ENCODE data around the gene BOC.

The BOC gene

DNA sequence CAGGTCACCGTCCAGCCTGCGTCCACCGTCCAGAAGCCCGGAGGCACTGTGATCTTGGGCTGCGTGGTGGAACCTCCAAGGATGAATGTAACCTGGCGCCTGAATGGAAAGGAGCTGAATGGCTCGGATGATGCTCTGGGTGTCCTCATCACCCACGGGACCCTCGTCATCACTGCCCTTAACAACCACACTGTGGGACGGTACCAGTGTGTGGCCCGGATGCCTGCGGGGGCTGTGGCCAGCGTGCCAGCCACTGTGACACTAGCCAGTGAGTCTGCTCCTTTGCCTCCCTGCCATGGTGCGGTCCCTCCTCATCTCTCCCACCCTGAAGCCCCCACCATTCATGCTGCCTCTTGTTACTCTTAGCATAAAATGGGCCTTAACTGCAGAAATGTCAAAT lies 39.2 kb downstream of the BOC start:
- DNase-seq, result no peak

DNA sequence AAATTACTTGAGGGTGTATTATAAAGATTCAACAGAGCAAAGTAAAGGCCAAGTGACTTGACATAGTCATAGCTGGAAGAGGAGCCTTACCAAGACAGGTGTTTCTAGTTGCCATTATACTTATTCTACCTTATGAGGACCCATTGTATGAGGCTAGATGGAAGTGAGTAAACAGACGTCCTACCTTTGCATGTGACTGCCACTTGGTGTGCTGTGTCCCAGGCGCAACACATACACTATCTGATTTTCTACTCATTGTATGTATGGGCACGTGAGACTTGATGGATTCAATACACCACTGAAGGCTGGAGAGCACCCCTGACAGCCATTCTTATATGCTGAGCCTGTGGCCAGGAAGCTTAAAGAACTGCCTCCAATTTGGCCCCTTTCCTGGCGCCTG lies 40.5 kb downstream of the BOC start:
- DNase-seq, result no peak

DNA sequence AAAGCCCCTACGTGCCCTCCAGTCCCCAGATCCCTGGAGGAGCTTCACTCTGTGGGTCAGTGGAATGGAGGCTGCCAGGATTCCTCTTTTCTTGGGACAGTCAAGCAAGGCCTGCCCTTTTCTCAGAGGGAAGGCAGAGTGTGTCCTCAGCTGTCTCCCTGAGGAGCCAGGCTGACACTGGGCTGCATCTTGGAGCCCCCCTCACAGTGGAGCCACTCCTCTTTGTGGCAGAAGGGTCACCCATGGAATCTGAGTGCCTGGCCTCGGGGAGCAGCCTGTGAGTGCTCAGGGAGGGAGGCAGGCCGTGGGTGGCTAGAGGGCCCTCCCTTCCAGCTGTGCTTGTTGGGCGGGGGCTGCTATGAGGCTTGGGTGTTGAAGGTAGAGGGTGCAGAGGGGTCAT lies 41.2 kb downstream of the BOC start:
- DNase-seq, result no peak

GRCh38 chr3:113253702-113254101 lies 42.3 kb downstream of the BOC start:
- DNase-seq, result no peak

GRCh38 chr3:113254171-113254947 lies 43.0 kb downstream of the BOC start:
- DNase-seq, result no peak

DNA sequence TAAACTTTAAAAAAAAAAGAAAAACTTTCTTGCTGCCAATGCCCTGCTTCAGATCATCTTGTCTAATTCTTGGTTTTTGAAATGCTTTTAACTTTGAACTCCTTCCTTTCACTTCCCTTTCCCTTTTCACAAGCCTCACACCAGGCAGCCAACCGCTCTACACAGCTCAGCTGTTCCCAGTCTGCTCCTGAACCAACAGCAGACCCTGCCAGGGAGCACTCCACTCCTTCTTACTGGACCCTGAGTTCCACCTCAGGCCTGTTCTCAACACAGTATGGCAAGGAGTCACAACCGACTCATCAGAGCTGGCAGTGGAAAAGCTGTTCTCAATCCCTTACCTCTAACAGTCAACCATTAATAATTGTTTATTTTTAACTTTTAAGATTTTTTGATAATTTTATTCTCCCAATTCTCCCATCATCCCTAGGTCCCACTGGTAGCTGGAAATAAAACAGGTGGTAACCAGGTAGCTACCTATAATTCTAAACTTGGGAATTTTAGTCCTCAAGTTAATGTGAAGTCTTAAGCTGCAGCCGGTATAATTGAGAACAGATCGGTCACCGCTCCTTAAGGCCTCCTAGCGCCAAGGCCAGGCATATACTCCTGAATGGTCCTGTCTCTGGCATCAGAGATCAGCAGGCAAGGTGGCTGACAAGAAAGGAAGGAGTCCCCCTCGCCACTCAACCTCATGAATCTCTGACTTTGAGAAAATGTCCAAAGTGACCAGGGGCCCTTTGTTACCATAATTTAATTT lies 43.9 kb downstream of the BOC start:
- no peak for DNase-seq

DNA sequence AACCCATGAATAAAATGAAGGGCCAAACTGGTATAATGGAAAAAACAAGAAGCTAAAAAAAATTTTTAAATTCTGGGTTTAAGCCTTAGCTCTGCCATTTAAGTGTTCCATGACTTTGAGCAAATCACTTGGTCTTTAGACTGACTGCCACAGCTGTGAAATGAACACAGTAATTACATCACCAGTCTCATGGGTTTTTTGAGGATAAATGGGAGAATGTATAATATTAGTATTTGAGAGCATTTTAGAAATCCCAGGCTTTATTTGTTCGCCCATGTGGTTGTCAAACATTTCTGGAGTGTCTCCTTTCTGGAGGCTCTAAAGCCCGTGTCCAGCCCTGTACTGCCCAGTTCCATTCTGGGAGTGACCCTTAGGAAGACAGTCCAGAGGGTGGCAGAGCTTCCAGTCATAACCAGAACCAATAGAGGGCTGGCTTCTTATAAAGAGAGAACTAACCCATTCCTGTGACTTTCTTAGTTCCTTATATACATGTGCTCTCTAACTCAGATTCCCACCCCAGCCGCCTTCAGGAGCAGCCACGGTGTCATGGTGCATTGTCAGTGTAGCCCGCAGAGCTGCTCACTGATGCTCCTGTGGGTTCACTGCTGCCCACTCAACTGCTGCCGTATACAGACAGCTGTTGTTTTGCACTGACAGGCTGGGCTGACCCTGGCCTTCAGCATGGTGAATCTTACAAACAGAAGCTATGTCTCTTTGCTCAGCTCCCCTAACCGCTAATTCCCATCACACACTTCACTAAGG lies 44.7 kb downstream of the BOC start:
- no peak for DNase-seq

DNA sequence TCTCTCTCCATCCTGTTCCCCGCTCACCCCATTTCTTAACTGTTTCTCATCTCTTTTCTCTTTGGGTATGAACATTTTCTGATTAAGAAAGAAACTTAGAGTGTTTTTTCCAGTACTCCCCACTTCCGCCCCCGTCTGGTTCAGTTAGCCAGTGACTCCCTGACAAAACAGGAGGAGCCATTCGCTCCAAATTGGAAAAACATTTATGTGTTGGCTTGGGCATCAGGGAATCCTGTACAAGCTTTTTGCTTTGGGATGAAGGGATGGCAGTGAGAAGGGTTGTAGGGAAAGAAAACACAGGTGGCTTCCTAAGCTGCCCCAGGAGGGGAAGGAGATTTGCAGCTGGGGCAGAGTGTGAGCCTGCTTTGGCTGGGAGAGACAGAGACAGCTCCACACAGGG lies 47.0 kb downstream of the BOC start:
- no peak for DNase-seq

GRCh38 chr3:113259196-113259595 lies 47.8 kb downstream of the BOC start:
- DNase-seq, result no peak

- DNase-seq, result no peak
Observed at GRCh38 chr3:113261063-113261625, 49.8 kb downstream of the BOC start.

GRCh38 chr3:113261626-113262303 lies 50.4 kb downstream of the BOC start:
- peak; percentile 31 for DNase-seq

GRCh38 chr3:113262304-113262665 lies 50.9 kb downstream of the BOC start:
- no peak for DNase-seq

DNA sequence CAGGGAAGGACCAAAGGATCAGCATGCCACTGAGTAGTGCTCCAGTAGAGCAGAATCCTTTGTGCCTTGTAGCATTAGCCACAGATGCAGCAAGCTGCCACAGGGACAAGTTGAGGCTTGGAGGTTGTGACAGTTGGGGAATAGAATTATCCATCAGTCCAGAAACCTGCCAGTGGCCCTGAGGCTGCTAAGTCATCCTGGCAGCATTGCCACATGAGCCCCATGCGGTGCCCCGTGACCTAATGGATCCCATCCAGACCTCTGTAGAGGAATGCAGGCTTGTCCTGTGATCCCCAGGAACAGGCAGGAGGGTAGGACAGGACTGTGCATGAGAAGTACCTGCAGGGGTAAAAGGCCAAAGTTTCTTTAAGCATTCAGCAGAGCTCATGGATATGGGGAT lies 51.7 kb downstream of the BOC start:
- DNase-seq, result no peak

DNA sequence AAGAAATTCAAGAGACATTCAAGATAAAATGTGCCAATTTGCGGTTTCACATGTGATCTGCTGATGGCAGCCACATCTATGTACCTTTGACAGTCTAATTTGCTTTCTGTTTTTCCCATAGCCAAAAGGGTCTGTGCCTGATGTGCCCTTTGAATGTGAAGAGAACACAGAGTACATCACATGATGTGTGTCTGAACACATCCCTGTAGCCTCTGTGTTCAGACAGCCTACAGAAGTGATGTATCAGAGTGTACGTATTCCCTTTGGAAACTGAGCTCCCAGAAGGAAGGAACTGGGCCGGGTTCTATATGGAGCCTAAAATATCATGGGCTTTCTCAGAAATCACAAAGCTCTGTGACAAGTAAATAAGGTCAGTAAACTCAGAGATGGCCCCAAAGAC lies 52.4 kb downstream of the BOC start:
- no peak for DNase-seq

GRCh38 chr3:113264283-113265131 lies 53.1 kb downstream of the BOC start:
- DNase-seq, result peak; percentile 87

- no peak for DNase-seq
Observed at GRCh38 chr3:113265231-113265630, 53.9 kb downstream of the BOC start.

GRCh38 chr3:113266738-113267137 lies 55.4 kb downstream of the BOC start:
- DNase-seq, result peak; percentile 25

DNA sequence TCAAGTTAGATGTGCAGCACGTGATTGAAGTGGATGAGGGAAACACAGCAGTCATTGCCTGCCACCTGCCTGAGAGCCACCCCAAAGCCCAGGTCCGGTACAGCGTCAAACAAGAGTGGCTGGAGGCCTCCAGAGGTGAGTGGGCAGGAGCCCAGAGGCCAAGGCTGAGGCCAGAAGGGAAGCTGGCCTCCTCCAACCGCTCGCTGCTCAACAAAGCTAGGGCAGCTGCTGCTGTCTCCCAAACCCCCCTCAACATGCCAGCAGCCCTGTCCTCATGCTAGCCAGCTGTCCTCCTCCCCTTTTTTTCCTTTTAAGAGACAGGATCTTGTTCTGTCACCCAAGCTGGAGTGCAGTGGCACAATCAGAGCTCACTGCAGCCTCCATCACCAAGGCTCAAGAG lies 57.0 kb downstream of the BOC start:
- no peak for DNase-seq

GRCh38 chr3:113268942-113269341 lies 57.6 kb downstream of the BOC start:
- DNase-seq, result no peak

- DNase-seq, result no peak
Observed at GRCh38 chr3:113269661-113270060, 58.3 kb downstream of the BOC start.

- DNase-seq, result no peak
Observed at GRCh38 chr3:113270068-113270467, 58.7 kb downstream of the BOC start.

- no peak for DNase-seq
Observed at GRCh38 chr3:113270786-113271185, 59.4 kb downstream of the BOC start.
